Measurements from ENCODE around the gene BTK.

The BTK gene

DNA sequence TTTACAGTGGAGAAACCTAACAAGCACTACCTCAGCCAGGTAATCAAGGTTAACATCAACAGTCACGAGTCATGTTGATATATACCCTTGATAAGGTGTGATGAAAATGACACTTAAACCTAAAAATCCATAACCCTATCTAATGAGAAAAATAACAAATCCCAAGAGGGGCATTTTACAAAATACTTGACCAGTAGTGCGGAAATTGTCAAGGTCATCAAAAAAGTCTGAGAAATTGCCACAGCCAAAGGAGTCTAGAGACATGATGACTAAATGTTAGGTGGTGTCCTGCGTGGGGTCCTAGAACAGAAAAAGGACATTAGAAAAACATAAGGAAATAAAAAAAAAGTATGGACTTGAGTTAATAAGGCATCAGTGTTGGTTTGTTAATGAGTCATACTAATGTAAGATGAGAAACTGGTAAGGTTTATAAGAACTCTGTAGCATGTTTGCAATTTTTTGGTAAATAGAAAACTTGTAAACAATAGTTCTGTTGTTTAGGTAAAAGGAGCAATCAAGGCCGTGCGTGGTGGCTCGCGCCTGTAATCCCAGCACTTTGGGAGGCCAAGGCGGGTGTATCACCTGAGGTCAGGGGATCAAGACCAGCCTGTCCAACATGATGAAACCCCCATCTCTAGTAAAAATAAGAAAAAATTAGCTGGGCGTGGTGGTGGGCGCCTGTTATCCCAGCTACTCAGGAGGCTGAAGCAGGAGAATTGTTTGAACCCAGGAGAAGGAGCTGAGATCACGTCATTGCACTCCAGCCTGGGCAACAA, 7.7 kb upstream of the BTK start:
- TF ChIP-seq CTCF (IDR thresholded peaks at IDR 0.05; ENCODE audit: insufficient read depth, low read length): no peak
- no peak for TF ChIP-seq GABPA (IDR thresholded peaks at IDR 0.05; ENCODE audit: low read depth)
- peak; percentile 28; the same call in 1 of the 2 replicates for TF ChIP-seq POLR2AphosphoS5 (IDR thresholded peaks at IDR 0.05; ENCODE audit: low read depth)
- no peak for TF ChIP-seq SPI1 (IDR thresholded peaks at IDR 0.05; ENCODE audit: borderline replicate concordance, low read depth)
- TF ChIP-seq, protein P1, sequence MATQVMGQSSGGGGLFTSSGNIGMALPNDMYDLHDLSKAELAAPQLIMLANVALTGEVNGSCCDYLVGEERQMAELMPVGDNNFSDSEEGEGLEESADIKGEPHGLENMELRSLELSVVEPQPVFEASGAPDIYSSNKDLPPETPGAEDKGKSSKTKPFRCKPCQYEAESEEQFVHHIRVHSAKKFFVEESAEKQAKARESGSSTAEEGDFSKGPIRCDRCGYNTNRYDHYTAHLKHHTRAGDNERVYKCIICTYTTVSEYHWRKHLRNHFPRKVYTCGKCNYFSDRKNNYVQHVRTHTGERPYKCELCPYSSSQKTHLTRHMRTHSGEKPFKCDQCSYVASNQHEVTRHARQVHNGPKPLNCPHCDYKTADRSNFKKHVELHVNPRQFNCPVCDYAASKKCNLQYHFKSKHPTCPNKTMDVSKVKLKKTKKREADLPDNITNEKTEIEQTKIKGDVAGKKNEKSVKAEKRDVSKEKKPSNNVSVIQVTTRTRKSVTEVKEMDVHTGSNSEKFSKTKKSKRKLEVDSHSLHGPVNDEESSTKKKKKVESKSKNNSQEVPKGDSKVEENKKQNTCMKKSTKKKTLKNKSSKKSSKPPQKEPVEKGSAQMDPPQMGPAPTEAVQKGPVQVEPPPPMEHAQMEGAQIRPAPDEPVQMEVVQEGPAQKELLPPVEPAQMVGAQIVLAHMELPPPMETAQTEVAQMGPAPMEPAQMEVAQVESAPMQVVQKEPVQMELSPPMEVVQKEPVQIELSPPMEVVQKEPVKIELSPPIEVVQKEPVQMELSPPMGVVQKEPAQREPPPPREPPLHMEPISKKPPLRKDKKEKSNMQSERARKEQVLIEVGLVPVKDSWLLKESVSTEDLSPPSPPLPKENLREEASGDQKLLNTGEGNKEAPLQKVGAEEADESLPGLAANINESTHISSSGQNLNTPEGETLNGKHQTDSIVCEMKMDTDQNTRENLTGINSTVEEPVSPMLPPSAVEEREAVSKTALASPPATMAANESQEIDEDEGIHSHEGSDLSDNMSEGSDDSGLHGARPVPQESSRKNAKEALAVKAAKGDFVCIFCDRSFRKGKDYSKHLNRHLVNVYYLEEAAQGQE (IDR thresholded peaks at IDR 0.05; ENCODE audit: insufficient replicate concordance, low read depth): no peak
- Histone ChIP-seq H3K27me3 (ENCODE audit: insufficient read depth, poor library complexity, severe bottlenecking) (no peaks in the 10 kb centered on the region), H3K27ac (replicated peaks) (peak overlapping the region; percentile 35), H3K4me3 (replicated peaks; ENCODE audit: insufficient read depth, low read length) (no peak overlapping the region)
- no peak for DNase-seq (ENCODE audit: low read depth in 1 of 2, low spot score in 1 of 2)

GRCh38 chrX:101391831-101392230, 5.8 kb upstream of the BTK start:
- no peaks in the 10 kb centered on the region for H3K27me3 ChIP-seq (ENCODE audit: insufficient read depth, poor library complexity, severe bottlenecking)
- H3K4me3 ChIP-seq (replicated peaks; ENCODE audit: insufficient read depth, low read length): peak overlapping the region; percentile 53
- TF ChIP-seq, protein P1 (IDR thresholded peaks at IDR 0.05; ENCODE audit: insufficient replicate concordance, low read depth): no peak
- TF ChIP-seq SPI1 (IDR thresholded peaks at IDR 0.05; ENCODE audit: borderline replicate concordance, low read depth) (no peak), GABPA (IDR thresholded peaks at IDR 0.05; ENCODE audit: low read depth) (no peak), CTCF (IDR thresholded peaks at IDR 0.05; ENCODE audit: insufficient read depth, low read length) (no peak), POLR2AphosphoS5 (IDR thresholded peaks at IDR 0.05; ENCODE audit: low read depth) (no peak)
- DNase-seq (ENCODE audit: low read depth in 1 of 2, low spot score in 1 of 2): no peak
- H3K27ac ChIP-seq (replicated peaks): peak overlapping the region; percentile 87

GRCh38 chrX:101390664-101391525, 4.9 kb upstream of the BTK start, which contains the start of gene RPL36A:
Gene RPL36A, plus strand, starts transcription at chrX:101391011. Its CDS starts 33 bp downstream, at chrX:101391044.
- peak; percentile 92 for TF ChIP-seq SPI1 (IDR thresholded peaks at IDR 0.05; ENCODE audit: borderline replicate concordance, low read depth)
- TF ChIP-seq CTCF (IDR thresholded peaks at IDR 0.05; ENCODE audit: insufficient read depth, low read length): peak; percentile 45
- TF ChIP-seq, protein P1 (IDR thresholded peaks at IDR 0.05; ENCODE audit: insufficient replicate concordance, low read depth): peak; percentile 80
- peak; percentile 95 for TF ChIP-seq POLR2AphosphoS5 (IDR thresholded peaks at IDR 0.05; ENCODE audit: low read depth)
- peak; percentile 50 for TF ChIP-seq GABPA (IDR thresholded peaks at IDR 0.05; ENCODE audit: low read depth)

More at GRCh38 chrX:101390664-101391525, 4.9 kb upstream of the BTK start, which contains the start of gene RPL36A:
- H3K27me3 ChIP-seq (ENCODE audit: insufficient read depth, poor library complexity, severe bottlenecking): no peaks in the 10 kb centered on the region
- peak within 1 kb of the TSS; percentile 87 for H3K27ac ChIP-seq (replicated peaks)
- H3K4me3 ChIP-seq (replicated peaks; ENCODE audit: insufficient read depth, low read length): peak within 1 kb of the TSS; percentile 53
- peak; percentile 87 to 89 for DNase-seq (ENCODE audit: low read depth in 1 of 2, low spot score in 1 of 2)
